Esophagus squamous epithelium (tissue), 4 donors: ENCODE measurements around the gene PON2.

Experiments
- POLR2A ChIP-seq, 4 donors: fragments of 450-650 bp; IDR thresholded peaks; one replicate each; pipeline ENCODE4 v1.6.1; 2017; ENCODE audit warnings: antibody characterized with exemption in 4 of 4, mild to moderate bottlenecking in 4 of 4, moderate library complexity in 3 of 4
- TF ChIP-seq, protein P1 (sequence below), 6 experiments: fragments of 450-650 bp in 4 of 6; fragments of 200-600 bp in 2 of 6; sonication (generic) in 2 of 6; IDR thresholded peaks; one replicate each; pipeline ENCODE4 v1.5.1; 2016 to 2019; ENCODE audit warnings: antibody characterized with exemption in 6 of 6, mild to moderate bottlenecking in 4 of 6, moderate library complexity in 4 of 6

DNA sequence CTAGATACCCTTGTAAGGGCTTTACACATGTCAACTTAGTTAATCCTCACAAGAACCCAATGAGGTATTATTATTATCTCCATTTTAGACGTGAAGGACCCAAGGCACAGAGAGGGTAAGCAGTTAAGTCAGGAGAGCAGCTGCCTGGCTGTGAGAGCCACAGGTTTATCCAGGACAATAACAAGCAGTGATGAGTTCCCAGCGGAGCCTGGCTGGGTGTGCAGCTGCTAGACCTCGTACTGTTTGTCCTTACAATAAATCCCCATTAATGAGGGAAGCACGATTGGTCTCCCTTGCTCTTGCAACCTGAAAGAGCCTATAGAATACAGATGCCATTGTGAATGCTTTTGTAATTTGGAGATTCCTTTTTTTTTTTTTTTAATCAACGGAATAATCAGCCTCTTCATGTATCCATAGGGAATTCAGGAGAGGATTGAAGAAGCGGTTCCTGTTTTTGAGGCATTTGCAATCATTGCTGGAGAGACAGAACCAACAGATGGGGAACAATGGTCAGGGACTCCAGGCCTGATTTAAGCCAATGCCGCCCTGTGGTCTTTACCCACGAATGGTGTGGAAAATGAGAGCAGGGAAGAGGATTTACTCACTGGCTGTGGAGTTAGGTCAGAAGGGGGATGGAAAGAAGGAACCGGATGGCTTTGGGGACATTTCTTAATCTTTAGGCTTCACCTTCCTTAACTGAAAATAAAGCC is 38.6 kb upstream of the PON2 start:
- TF ChIP-seq, protein P1, sequence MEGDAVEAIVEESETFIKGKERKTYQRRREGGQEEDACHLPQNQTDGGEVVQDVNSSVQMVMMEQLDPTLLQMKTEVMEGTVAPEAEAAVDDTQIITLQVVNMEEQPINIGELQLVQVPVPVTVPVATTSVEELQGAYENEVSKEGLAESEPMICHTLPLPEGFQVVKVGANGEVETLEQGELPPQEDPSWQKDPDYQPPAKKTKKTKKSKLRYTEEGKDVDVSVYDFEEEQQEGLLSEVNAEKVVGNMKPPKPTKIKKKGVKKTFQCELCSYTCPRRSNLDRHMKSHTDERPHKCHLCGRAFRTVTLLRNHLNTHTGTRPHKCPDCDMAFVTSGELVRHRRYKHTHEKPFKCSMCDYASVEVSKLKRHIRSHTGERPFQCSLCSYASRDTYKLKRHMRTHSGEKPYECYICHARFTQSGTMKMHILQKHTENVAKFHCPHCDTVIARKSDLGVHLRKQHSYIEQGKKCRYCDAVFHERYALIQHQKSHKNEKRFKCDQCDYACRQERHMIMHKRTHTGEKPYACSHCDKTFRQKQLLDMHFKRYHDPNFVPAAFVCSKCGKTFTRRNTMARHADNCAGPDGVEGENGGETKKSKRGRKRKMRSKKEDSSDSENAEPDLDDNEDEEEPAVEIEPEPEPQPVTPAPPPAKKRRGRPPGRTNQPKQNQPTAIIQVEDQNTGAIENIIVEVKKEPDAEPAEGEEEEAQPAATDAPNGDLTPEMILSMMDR (IDR thresholded peaks at IDR 0.05), result no peak
- no peak for TF ChIP-seq POLR2A (IDR thresholded peaks at IDR 0.05)
